HepG2 (cell line): ENCODE results near the gene SNED1. TPM values are rescaled to one million over a fixed set of nuclear protein-coding genes. Genes with fewer than 3 reads are reported as not detected.

ENCODE experiments used
- GLI4 ChIP-seq: sonication (generic); formaldehyde crosslinking; IDR thresholded peaks from 2 replicates; pipeline ENCODE4 v1.5.1; 2020; ENCODE audit warnings: missing genetic modification reagents, mild to moderate bottlenecking, moderate library complexity, borderline replicate concordance
- HDAC2 ChIP-seq: sonication (generic); formaldehyde crosslinking; IDR thresholded peaks from 2 replicates; pipeline ENCODE4 v1.4.0; 2020; ENCODE audit warnings: missing genetic modification reagents
- HHEX ChIP-seq: IDR thresholded peaks from 2 replicates; pipeline ENCODE4 v1.6.1; 2016; ENCODE audit warnings: control low read depth
- JUN ChIP-seq: sonication (generic); formaldehyde crosslinking; IDR thresholded peaks from 2 replicates; pipeline ENCODE4 v1.4.0; 2020; ENCODE audit warnings: mild to moderate bottlenecking, missing genetic modification reagents
- MAZ ChIP-seq, 2 experiments: sonication (generic) in 1 of 2; formaldehyde crosslinking in 1 of 2; IDR thresholded peaks; 2 replicates each; pipeline versions ENCODE4 v1.5.0 to v1.6.1; 2012 to 2020; ENCODE audit warnings: low read depth in 2 of 2, mild to moderate bottlenecking in 2 of 2, borderline replicate concordance in 1 of 2, improper control_type of control experiment in 1 of 2, low read length in 1 of 2, missing genetic modification reagents in 1 of 2, moderate library complexity in 1 of 2
- MEIS1 ChIP-seq: sonication (generic); formaldehyde crosslinking; IDR thresholded peaks from 2 replicates; pipeline ENCODE4 v1.9.0; 2021; ENCODE audit warnings: mild to moderate bottlenecking, missing genetic modification reagents, moderate library complexity, borderline replicate concordance
- RCOR2 ChIP-seq: IDR thresholded peaks from 2 replicates; pipeline ENCODE4 v1.6.1; 2016; ENCODE audit warnings: missing biosample characterization, missing genetic modification reagents
- SP5 ChIP-seq: IDR thresholded peaks from 2 replicates; pipeline ENCODE4 v1.6.1; 2016; ENCODE audit warnings: low read depth, borderline replicate concordance
- ZFX ChIP-seq: sonication (generic); formaldehyde crosslinking; IDR thresholded peaks from 2 replicates; pipeline ENCODE4 v1.4.0; 2020; ENCODE audit warnings: mild to moderate bottlenecking, low read depth, missing genetic modification reagents, moderate library complexity
- ZNF253 ChIP-seq: sonication (generic); formaldehyde crosslinking; IDR thresholded peaks from 2 replicates; pipeline ENCODE4 v1.8.0; 2022; ENCODE audit warnings: mild to moderate bottlenecking, missing genetic modification reagents, borderline replicate concordance
- ZNF350 ChIP-seq: sonication (generic); formaldehyde crosslinking; IDR thresholded peaks from 2 replicates; pipeline ENCODE4 v1.4.0; 2020; ENCODE audit warnings: mild to moderate bottlenecking, low read depth, missing genetic modification reagents, borderline replicate concordance
- ZNF616 ChIP-seq: sonication (generic); formaldehyde crosslinking; IDR thresholded peaks from 2 replicates; pipeline ENCODE4 v1.5.0; 2020; ENCODE audit warnings: low read depth, mild to moderate bottlenecking, missing genetic modification reagents
- ZNF761 ChIP-seq: sonication (generic); formaldehyde crosslinking; conservative IDR thresholded peaks from 2 replicates; pipeline ENCODE4 v1.4.0; 2020; ENCODE audit warnings: mild to moderate bottlenecking, missing genetic modification reagents
- ZNF773 ChIP-seq: sonication (generic); formaldehyde crosslinking; IDR thresholded peaks from 2 replicates; pipeline ENCODE4 v1.4.0; 2020; ENCODE audit warnings: missing genetic modification reagents, borderline replicate concordance
- polyA plus RNA-seq, 8 experiments: library from polyadenylated mRNA; depleted of rRNA in 3 of 8; stranded (reverse) in 7 of 8; unstranded in 1 of 8; fragments of >200 nt; fragmentation: Illumina TruSeq in 4 of 8; extraction: Trizol in 4 of 8; gene quantifications; 2 replicates each; pipeline versions ENCODE4 v1.2.1 to v1.2.3, GENCODE V29; 2011 to 2016; ENCODE audit warnings: low read depth in 4 of 8, missing spikeins in 1 of 8, mixed read lengths in 1 of 8; ENCODE audit not compliant: insufficient read depth in 1 of 8
- total RNA-seq, 5 experiments: library from RNA; depleted of rRNA; stranded (reverse); fragments of >200 nt; fragmentation: Illumina TruSeq; extraction: Trizol; gene quantifications; 2 replicates each; pipeline ENCODE4 v1.2.3, GENCODE V29; 2016; ENCODE audit warnings: low read depth in 1 of 5
- TF ChIP-seq, protein P1 (sequence below): sonication (generic); formaldehyde crosslinking; IDR thresholded peaks from 2 replicates; pipeline ENCODE4 v1.5.1; 2020; ENCODE audit warnings: missing genetic modification reagents, mild to moderate bottlenecking, borderline replicate concordance
- TF ChIP-seq, protein P2 (sequence below): sonication (generic); formaldehyde crosslinking; IDR thresholded peaks from 2 replicates; pipeline ENCODE4 v1.8.0; 2022; ENCODE audit warnings: mild to moderate bottlenecking, missing genetic modification reagents, borderline replicate concordance
- TF ChIP-seq, protein P3 (sequence below): sonication (generic); formaldehyde crosslinking; IDR thresholded peaks from 2 replicates; pipeline ENCODE4 v1.9.0; 2022; ENCODE audit warnings: low read depth, missing genetic modification reagents
- TF ChIP-seq, protein P4 (sequence below): sonication (generic); formaldehyde crosslinking; IDR thresholded peaks from 2 replicates; pipeline ENCODE4 v1.4.0; 2020; ENCODE audit warnings: low read depth, mild to moderate bottlenecking, missing genetic modification reagents

SNED1 gene
- total and polyA plus RNA-seq, 2 of the 13 experiments (the other 11 are each of a cell fraction or from before 2014, with no cell fraction given): 0.15 to 0.65 TPM

DNA sequence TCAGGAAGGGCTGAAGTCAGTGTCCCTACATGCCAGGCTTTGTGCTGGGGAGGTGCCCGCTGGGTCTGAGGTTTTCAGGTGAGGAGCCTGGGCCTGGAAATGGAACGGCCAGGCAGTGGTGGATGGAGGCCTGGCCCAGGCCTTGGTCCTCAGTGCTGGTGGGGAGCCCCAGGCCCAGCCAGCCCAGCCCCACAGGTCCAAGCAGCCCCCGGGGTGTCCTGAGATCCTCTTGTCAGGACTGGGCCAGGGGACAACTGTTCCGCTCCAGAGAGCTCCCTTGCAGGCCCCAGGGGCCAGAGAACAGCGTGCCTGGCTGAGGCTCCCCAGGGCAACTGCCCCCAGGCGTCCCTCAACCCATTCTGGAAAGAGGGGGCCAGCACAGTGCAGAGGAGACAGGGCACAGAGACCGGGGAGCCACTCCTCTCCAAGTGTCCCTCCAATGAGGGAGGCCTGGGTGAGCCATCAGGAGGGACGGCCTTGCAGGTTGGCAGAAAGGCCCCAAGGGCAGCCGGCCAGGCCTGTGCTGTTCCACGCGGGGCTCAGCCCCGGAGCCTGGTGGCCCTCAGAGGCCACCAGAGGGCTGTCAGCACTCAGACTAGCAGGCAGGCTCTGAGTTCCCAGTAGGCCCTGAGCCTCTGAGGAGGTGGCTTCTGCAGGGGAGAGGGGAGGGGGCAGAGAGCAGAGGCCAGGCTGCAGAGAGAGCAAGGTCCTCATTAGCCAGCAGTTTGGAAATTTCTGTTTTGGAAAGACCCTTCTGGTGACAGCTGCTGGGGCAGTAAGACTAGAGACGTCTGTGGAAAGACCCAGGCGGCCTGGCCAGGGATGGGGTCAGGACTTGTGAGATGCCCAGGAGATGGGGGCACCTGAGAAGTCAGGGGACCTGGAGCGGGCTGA is 29.4 kb upstream of the SNED1 start (continued):
- TF ChIP-seq, protein P1, sequence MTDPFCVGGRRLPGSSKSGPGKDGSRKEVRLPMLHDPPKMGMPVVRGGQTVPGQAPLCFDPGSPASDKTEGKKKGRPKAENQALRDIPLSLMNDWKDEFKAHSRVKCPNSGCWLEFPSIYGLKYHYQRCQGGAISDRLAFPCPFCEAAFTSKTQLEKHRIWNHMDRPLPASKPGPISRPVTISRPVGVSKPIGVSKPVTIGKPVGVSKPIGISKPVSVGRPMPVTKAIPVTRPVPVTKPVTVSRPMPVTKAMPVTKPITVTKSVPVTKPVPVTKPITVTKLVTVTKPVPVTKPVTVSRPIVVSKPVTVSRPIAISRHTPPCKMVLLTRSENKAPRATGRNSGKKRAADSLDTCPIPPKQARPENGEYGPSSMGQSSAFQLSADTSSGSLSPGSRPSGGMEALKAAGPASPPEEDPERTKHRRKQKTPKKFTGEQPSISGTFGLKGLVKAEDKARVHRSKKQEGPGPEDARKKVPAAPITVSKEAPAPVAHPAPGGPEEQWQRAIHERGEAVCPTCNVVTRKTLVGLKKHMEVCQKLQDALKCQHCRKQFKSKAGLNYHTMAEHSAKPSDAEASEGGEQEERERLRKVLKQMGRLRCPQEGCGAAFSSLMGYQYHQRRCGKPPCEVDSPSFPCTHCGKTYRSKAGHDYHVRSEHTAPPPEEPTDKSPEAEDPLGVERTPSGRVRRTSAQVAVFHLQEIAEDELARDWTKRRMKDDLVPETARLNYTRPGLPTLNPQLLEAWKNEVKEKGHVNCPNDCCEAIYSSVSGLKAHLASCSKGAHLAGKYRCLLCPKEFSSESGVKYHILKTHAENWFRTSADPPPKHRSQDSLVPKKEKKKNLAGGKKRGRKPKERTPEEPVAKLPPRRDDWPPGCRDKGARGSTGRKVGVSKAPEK (CRISPR knock-in tag): no peak
- TF ChIP-seq ZFX (CRISPR knock-in tag) (peak; percentile 98), JUN (CRISPR knock-in tag) (0 out of 2 replicates have a peak, but pooled peaks have one; percentile 11), HDAC2 (CRISPR knock-in tag) (peak; percentile 44; the same call in 1 of the 2 replicates), MEIS1 (CRISPR knock-in tag) (peak; percentile 82), MAZ (IDR thresholded peaks at IDR 0.05; ENCODE audit: borderline replicate concordance, low read depth, low read length) (peak; percentile 69; the same call in 1 of the 2 replicates), MAZ (CRISPR knock-in tag; IDR thresholded peaks at IDR 0.05; ENCODE audit: low read depth) (0 out of 2 replicates have a peak, but pooled peaks have one; percentile 50), ZNF253 (CRISPR knock-in tag) (0 out of 2 replicates have a peak, but pooled peaks have one; percentile 67), RCOR2 (0 out of 2 replicates have a peak, but pooled peaks have one; percentile 42), ZNF761 (CRISPR knock-in tag) (0 out of 2 replicates have a peak, but pooled peaks have one; percentile 76), SP5 (CRISPR knock-in tag) (peak; percentile 6; the same call in 1 of the 2 replicates), GLI4 (CRISPR knock-in tag) (0 out of 2 replicates have a peak, but pooled peaks have one; percentile 65), ZNF616 (CRISPR knock-in tag) (0 out of 2 replicates have a peak, but pooled peaks have one; percentile 10), ZNF773 (CRISPR knock-in tag) (no peak), HHEX (CRISPR knock-in tag) (no peak), ZNF350 (peak; percentile 66; the same call in 1 of the 2 replicates)
- TF ChIP-seq, protein P2, sequence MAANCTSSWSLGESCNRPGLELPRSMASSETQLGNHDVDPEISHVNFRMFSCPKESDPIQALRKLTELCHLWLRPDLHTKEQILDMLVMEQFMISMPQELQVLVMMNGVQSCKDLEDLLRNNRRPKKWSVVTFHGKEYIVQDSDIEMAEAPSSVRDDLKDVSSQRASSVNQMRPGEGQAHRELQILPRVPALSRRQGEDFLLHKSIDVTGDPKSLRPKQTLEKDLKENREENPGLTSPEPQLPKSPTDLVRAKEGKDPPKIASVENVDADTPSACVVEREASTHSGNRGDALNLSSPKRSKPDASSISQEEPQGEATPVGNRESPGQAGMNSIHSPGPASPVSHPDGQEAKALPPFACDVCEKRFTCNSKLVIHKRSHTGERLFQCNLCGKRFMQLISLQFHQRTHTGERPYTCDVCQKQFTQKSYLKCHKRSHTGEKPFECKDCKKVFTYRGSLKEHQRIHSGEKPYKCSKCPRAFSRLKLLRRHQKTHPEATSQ (CRISPR knock-in tag): no peak
- TF ChIP-seq, protein P3, sequence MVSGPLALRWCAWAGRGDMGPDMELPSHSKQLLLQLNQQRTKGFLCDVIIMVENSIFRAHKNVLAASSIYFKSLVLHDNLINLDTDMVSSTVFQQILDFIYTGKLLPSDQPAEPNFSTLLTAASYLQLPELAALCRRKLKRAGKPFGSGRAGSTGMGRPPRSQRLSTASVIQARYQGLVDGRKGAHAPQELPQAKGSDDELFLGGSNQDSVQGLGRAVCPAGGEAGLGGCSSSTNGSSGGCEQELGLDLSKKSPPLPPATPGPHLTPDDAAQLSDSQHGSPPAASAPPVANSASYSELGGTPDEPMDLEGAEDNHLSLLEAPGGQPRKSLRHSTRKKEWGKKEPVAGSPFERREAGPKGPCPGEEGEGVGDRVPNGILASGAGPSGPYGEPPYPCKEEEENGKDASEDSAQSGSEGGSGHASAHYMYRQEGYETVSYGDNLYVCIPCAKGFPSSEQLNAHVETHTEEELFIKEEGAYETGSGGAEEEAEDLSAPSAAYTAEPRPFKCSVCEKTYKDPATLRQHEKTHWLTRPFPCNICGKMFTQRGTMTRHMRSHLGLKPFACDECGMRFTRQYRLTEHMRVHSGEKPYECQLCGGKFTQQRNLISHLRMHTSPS (CRISPR knock-in tag): peak; percentile 60; the same call in 1 of the 2 replicates
- TF ChIP-seq, protein P4, sequence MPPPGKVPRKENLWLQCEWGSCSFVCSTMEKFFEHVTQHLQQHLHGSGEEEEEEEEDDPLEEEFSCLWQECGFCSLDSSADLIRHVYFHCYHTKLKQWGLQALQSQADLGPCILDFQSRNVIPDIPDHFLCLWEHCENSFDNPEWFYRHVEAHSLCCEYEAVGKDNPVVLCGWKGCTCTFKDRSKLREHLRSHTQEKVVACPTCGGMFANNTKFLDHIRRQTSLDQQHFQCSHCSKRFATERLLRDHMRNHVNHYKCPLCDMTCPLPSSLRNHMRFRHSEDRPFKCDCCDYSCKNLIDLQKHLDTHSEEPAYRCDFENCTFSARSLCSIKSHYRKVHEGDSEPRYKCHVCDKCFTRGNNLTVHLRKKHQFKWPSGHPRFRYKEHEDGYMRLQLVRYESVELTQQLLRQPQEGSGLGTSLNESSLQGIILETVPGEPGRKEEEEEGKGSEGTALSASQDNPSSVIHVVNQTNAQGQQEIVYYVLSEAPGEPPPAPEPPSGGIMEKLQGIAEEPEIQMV: 0 out of 2 replicates have a peak, but pooled peaks have one; percentile 65
